Activated gamma-delta T cell treated with Interleukin-2 at 50 U/mL for 16 hours (primary cell): ENCODE results near the gene HAUS7.

ENCODE experiments used
- DNase-seq: peaks from one replicate; pipeline ENCODE4 v3.0.0-alpha.2; 2020

The HAUS7 gene

GRCh38 chrX:153450114-153450948 is 20.0 kb downstream of the HAUS7 start:
- DNase-seq = no peak

- no peak for DNase-seq
Observed at GRCh38 chrX:153449368-153450113, 20.8 kb downstream of the HAUS7 start.

GRCh38 chrX:153448556-153449367 is 21.6 kb downstream of the HAUS7 start:
- no peak for DNase-seq

GRCh38 chrX:153447581-153447960 is 22.8 kb downstream of the HAUS7 start:
- no peak for DNase-seq

- no peak for DNase-seq
Observed at GRCh38 chrX:153446950-153447580, 23.3 kb downstream of the HAUS7 start.

- no peak for DNase-seq
Observed at GRCh38 chrX:153446636-153446936, 23.8 kb downstream of the HAUS7 start.

- DNase-seq = no peak
Observed at GRCh38 chrX:153445856-153446635, 24.3 kb downstream of the HAUS7 start, which contains the start of gene TREX2. Gene TREX2 (minus strand): TSS chrX:153446056. CDS start chrX:153445430, 626 bp downstream.

- DNase-seq = peak; percentile 3
Observed at GRCh38 chrX:153445106-153445855, 25.1 kb downstream of the HAUS7 start.

- DNase-seq = no peak
Observed at GRCh38 chrX:153444333-153445011, 25.9 kb downstream of the HAUS7 start.

GRCh38 chrX:153443476-153444332 is 26.7 kb downstream of the HAUS7 start:
- DNase-seq = no peak

GRCh38 chrX:153442463-153442862 is 27.9 kb downstream of the HAUS7 start:
- no peak for DNase-seq

- no peak for DNase-seq
Observed at GRCh38 chrX:153441981-153442380, 28.4 kb downstream of the HAUS7 start.

GRCh38 chrX:153441296-153441695 is 29.1 kb downstream of the HAUS7 start:
- no peak for DNase-seq

GRCh38 chrX:153440556-153441135 is 29.7 kb downstream of the HAUS7 start:
- no peak for DNase-seq

- no peak for DNase-seq
Observed at GRCh38 chrX:153439977-153440376, 30.4 kb downstream of the HAUS7 start.

- DNase-seq = no peak
Observed at GRCh38 chrX:153438532-153438931, 31.8 kb downstream of the HAUS7 start.

- DNase-seq = no peak
Observed at GRCh38 chrX:153435845-153436244, 34.5 kb downstream of the HAUS7 start.

- DNase-seq = no peak
Observed at GRCh38 chrX:153434801-153435200, 35.6 kb downstream of the HAUS7 start.

GRCh38 chrX:153433781-153434285 is 36.5 kb downstream of the HAUS7 start:
- DNase-seq = no peak
